Body of pancreas (tissue), 4 donors: ENCODE data around the gene MGRN1.

Experiments used
- POLR2A ChIP-seq, 3 donors: fragments of 450-650 bp; IDR thresholded peaks; one replicate each; pipeline ENCODE4 v1.6.1; 2016; ENCODE audit warnings: antibody characterized with exemption in 3 of 3, mild to moderate bottlenecking in 2 of 3
- TF ChIP-seq, protein P1 (sequence below), 7 experiments: fragments of 450-650 bp in 4 of 7; fragments of 200-600 bp in 3 of 7; sonication (generic) in 3 of 7; IDR thresholded peaks; one replicate each; pipeline ENCODE4 v1.5.1; 2016 to 2019; ENCODE audit warnings: antibody characterized with exemption in 7 of 7

DNA sequence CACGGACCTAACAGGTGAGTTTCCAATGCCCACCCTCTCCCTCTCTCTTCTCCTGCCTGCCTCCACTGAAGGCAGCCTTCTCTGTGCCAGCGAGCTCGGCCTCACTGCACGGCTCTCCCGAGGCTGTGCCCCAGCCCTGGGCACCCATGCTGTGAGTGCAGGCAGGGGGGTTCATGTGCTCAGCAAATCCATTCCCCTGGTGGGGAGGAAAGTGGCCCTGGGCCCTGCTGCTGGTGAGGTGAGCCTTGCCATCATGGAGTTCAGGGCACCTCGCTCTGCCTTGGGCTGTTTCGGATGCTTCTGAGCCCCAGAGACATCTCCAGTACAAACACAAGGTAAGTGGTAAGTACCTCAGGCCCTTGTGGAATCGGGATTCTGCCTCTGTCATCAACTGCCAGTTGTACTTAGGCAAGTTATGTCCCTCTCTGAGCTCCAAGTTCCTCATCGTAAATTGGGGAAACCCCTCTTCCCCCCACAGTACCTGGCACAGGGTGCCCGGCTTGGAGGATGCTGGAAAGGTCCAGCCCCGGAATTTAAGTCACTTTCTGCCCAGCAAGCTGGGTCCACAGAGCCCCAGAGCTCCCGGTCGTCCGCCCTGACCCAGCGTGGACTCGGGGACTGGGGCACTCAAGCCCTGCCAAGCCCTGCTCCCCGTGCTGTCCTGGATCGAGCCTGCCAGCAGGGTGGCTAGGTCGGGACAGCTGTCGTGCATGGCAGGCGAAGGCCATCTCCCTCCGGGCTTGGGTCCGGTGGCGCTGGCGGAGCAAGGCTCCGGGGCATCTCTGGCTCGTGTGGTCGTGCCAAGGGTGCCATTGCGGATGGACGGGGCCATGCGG, 68.1 kb downstream of the MGRN1 start:
- TF ChIP-seq POLR2A (IDR thresholded peaks at IDR 0.05): no peak
- TF ChIP-seq, protein P1, sequence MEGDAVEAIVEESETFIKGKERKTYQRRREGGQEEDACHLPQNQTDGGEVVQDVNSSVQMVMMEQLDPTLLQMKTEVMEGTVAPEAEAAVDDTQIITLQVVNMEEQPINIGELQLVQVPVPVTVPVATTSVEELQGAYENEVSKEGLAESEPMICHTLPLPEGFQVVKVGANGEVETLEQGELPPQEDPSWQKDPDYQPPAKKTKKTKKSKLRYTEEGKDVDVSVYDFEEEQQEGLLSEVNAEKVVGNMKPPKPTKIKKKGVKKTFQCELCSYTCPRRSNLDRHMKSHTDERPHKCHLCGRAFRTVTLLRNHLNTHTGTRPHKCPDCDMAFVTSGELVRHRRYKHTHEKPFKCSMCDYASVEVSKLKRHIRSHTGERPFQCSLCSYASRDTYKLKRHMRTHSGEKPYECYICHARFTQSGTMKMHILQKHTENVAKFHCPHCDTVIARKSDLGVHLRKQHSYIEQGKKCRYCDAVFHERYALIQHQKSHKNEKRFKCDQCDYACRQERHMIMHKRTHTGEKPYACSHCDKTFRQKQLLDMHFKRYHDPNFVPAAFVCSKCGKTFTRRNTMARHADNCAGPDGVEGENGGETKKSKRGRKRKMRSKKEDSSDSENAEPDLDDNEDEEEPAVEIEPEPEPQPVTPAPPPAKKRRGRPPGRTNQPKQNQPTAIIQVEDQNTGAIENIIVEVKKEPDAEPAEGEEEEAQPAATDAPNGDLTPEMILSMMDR (IDR thresholded peaks at IDR 0.05): no peak
